Tibial nerve (tissue), 4 donors: ENCODE results near the gene B3GALNT1.

ENCODE experiments used
- EP300 ChIP-seq, 2 donors: sonication (generic); formaldehyde crosslinking; IDR thresholded peaks; one replicate each; pipeline ENCODE4 v1.6.1; 2017; ENCODE audit warnings: antibody characterized with exemption in 2 of 2, mild to moderate bottlenecking in 1 of 2
- POLR2A ChIP-seq, 2 donors: fragments of 450-650 bp; IDR thresholded peaks; one replicate each; pipeline ENCODE4 v1.6.1; 2017; ENCODE audit warnings: antibody characterized with exemption in 2 of 2, mild to moderate bottlenecking in 2 of 2, moderate library complexity in 2 of 2
- TF ChIP-seq, protein P1 (sequence below), 5 experiments: fragments of 200-600 bp in 3 of 5; fragments of 450-650 bp in 2 of 5; sonication (generic) in 3 of 5; IDR thresholded peaks; one replicate each; pipeline ENCODE4 v1.5.1; 2016 to 2019; ENCODE audit warnings: antibody characterized with exemption in 5 of 5, mild to moderate bottlenecking in 3 of 5, moderate library complexity in 2 of 5

- TF ChIP-seq, protein P1, sequence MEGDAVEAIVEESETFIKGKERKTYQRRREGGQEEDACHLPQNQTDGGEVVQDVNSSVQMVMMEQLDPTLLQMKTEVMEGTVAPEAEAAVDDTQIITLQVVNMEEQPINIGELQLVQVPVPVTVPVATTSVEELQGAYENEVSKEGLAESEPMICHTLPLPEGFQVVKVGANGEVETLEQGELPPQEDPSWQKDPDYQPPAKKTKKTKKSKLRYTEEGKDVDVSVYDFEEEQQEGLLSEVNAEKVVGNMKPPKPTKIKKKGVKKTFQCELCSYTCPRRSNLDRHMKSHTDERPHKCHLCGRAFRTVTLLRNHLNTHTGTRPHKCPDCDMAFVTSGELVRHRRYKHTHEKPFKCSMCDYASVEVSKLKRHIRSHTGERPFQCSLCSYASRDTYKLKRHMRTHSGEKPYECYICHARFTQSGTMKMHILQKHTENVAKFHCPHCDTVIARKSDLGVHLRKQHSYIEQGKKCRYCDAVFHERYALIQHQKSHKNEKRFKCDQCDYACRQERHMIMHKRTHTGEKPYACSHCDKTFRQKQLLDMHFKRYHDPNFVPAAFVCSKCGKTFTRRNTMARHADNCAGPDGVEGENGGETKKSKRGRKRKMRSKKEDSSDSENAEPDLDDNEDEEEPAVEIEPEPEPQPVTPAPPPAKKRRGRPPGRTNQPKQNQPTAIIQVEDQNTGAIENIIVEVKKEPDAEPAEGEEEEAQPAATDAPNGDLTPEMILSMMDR (IDR thresholded peaks at IDR 0.05) = no peak
- no peak for TF ChIP-seq POLR2A (IDR thresholded peaks at IDR 0.05)
- TF ChIP-seq EP300 (IDR thresholded peaks at IDR 0.05) = no peak
Measured at GRCh38 chr3:161100994-161101393, 4.2 kb downstream of the B3GALNT1 start.
